MCF 10A (cell line): ENCODE measurements around the gene CCDC9B. TPM values are rescaled to one million over a fixed set of nuclear protein-coding genes. Genes with fewer than 3 reads are reported as not detected.

Experiments used
- BruUV-seq: library from RNA; stranded (reverse); fragments of 400-500 nt; replicated peaks from 2 replicates; lab custom pipeline; 2021; lab: Mats Ljungman, UMichigan
- CTCF ChIA-PET: fragments of 300-600 bp; sonication (Branson Sonifier 250); formaldehyde crosslinking; extraction: SDS; loops from one replicate; lab custom pipeline; 2021; ENCODE audit warnings: antibody characterized with exemption, inconsistent platforms; lab: Yijun Ruan, JAX
- POLR2A ChIA-PET: fragments of 300-600, 350-650 bp; sonication (Branson Sonifier 250); formaldehyde crosslinking; extraction: SDS; loops from one replicate; lab custom pipeline; 2020; ENCODE audit warnings: antibody characterized with exemption, inconsistent platforms; lab: Yijun Ruan, JAX
- DNase-seq: peaks from one replicate; pipeline ENCODE4 v3.0.0-alpha.2; 2018; ENCODE audit not compliant: unreplicated experiment
- H3K27ac Mint-ChIP-seq: one replicate; pipeline ENCODE4 v1.8.0; 2022; ENCODE audit warnings: mild to moderate bottlenecking, low read depth, mixed read lengths; ENCODE audit not compliant: unreplicated experiment
- H3K27me3 Mint-ChIP-seq: one replicate; pipeline ENCODE4 v1.8.0; 2022; ENCODE audit warnings: mixed read lengths; ENCODE audit not compliant: insufficient read depth, unreplicated experiment
- H3K36me3 Mint-ChIP-seq: one replicate; pipeline ENCODE4 v1.8.0; 2022; ENCODE audit warnings: mild to moderate bottlenecking, moderate library complexity, mixed read lengths; ENCODE audit not compliant: insufficient read depth, unreplicated experiment
- H3K4me1 Mint-ChIP-seq: one replicate; pipeline ENCODE4 v1.8.0; 2022; ENCODE audit warnings: mixed read lengths; ENCODE audit not compliant: insufficient read depth, unreplicated experiment
- H3K4me3 Mint-ChIP-seq: one replicate; pipeline ENCODE4 v1.8.0; 2022; ENCODE audit warnings: mild to moderate bottlenecking, moderate library complexity, mixed read lengths; ENCODE audit not compliant: unreplicated experiment
- H3K9me3 Mint-ChIP-seq: one replicate; pipeline ENCODE4 v1.8.0; 2022; ENCODE audit warnings: mixed read lengths; ENCODE audit not compliant: unreplicated experiment
- intact Hi-C: fragments of 100-400 bp; cut with micrococcal nuclease; formaldehyde crosslinking; loops from 2 replicates; pipeline ENCODE4 v1.14.1; 2022
- total RNA-seq: library from RNA; stranded (reverse); gene quantifications from 2 replicates; pipeline ENCODE4 v1.2.3, GENCODE V29; 2022
- TF ChIP-seq, protein P1 (sequence below): fragments of 200-600 bp; IDR thresholded peaks from one replicate; pipeline ENCODE4 v1.8.0; 2022; ENCODE audit warnings: antibody characterized with exemption, mild to moderate bottlenecking; ENCODE audit not compliant: unreplicated experiment

Gene CCDC9B
- total RNA-seq, 1 experiment from 2014 or later = 36.0 TPM

DNA sequence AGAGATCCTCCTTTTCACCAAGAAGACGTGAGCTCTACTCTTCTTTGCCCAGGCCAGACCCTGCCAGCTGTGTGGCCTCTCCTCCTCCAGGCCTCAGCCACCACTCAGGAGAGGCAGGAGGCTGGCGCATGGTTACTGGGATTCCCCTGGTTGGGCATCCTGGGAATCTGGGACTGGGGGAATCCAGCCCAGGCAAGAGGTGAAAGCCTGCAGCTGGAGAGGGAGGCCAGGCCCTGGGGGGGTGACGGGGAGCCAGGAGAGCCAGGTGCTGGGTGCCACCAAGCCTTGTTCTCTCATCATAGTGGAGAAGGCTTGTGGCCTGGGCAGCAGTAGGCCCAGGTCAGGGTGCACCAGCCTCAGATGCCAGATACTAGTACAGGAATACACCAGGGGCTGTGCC, 6.2 kb downstream of the CCDC9B start:
- no peak overlapping the region for H3K27ac Mint-ChIP-seq
- CTCF ChIA-PET = interaction anchor here (0.5 to 12.1 kb wide), 7 partner anchors 6 to 217 kb away, joined by 3 to 179 read pairs (median 3); no protein-coding TSS in a partner anchor
- intact Hi-C loops = no loop called here

DNA sequence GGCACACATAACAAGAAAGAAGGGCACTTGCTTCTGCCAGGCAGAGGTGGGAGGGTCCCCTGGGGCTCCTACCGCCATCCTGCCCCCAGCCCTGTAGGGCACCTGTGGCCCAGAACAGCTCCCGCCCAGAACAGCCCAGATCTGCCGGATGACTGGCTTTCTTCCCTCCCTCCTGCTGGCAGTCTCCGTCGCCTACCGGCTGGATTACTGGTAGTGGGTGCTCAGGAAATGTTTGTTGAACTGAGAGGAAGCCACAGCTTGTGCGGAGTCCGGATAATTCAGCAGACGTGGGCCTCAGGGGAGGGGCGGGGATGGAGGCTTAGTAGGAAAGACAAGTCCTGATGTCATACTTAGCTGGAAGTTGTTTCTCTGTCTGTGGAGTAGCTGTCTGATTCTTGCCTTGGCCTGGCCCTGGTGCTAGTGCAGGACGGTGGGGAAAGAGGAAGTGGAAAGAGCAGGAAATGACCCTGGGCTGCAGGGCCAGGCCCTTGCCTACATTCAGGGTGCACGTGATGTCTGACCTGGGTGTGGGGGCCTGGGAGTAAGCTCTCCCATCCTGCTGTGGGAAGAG, 6.7 kb downstream of the CCDC9B start:
- BruUV-seq = no TSS peak
- intact Hi-C loops = no loop called here
- CTCF ChIA-PET = interaction anchor here (0.5 to 12.1 kb wide), 4 partner anchors 11 to 188 kb away, joined by 3 to 179 read pairs (median 3); no protein-coding TSS in a partner anchor
- POLR2A ChIA-PET = interaction anchor here (0.6 to 0.8 kb wide), 3 partner anchors 51 to 310 kb away, joined by 3 to 4 read pairs (median 3); partner anchors contain the start of gene ANKRD63
- Mint-ChIP-seq H3K9me3 (no peaks in the 10 kb centered on the region), H3K36me3 (peaks cover 27% of the 10 kb centered on the region), H3K27me3 (no peaks in the 10 kb centered on the region), H3K4me3 (no peak overlapping the region), H3K4me1 (peaks cover 30% of the 10 kb centered on the region), H3K27ac (no peak overlapping the region)
- DNase-seq = no peak
- TF ChIP-seq, protein P1, sequence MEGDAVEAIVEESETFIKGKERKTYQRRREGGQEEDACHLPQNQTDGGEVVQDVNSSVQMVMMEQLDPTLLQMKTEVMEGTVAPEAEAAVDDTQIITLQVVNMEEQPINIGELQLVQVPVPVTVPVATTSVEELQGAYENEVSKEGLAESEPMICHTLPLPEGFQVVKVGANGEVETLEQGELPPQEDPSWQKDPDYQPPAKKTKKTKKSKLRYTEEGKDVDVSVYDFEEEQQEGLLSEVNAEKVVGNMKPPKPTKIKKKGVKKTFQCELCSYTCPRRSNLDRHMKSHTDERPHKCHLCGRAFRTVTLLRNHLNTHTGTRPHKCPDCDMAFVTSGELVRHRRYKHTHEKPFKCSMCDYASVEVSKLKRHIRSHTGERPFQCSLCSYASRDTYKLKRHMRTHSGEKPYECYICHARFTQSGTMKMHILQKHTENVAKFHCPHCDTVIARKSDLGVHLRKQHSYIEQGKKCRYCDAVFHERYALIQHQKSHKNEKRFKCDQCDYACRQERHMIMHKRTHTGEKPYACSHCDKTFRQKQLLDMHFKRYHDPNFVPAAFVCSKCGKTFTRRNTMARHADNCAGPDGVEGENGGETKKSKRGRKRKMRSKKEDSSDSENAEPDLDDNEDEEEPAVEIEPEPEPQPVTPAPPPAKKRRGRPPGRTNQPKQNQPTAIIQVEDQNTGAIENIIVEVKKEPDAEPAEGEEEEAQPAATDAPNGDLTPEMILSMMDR = no peak

More for the DNA sequence above, 6.2 kb downstream of the CCDC9B start:
- POLR2A ChIA-PET = interaction anchor here (1.1 kb wide), 1 partner anchor 9 kb away, joined by 3 read pairs; no protein-coding TSS in a partner anchor
- BruUV-seq = no TSS peak
- no peaks in the 10 kb centered on the region for H3K27me3 Mint-ChIP-seq
- no peak overlapping the region for H3K4me3 Mint-ChIP-seq
- H3K9me3 Mint-ChIP-seq = no peaks in the 10 kb centered on the region
- DNase-seq = no peak
- H3K4me1 Mint-ChIP-seq = peaks cover 34% of the 10 kb centered on the region
- H3K36me3 Mint-ChIP-seq = peaks cover 27% of the 10 kb centered on the region
- TF ChIP-seq, protein P1 = no peak

DNA sequence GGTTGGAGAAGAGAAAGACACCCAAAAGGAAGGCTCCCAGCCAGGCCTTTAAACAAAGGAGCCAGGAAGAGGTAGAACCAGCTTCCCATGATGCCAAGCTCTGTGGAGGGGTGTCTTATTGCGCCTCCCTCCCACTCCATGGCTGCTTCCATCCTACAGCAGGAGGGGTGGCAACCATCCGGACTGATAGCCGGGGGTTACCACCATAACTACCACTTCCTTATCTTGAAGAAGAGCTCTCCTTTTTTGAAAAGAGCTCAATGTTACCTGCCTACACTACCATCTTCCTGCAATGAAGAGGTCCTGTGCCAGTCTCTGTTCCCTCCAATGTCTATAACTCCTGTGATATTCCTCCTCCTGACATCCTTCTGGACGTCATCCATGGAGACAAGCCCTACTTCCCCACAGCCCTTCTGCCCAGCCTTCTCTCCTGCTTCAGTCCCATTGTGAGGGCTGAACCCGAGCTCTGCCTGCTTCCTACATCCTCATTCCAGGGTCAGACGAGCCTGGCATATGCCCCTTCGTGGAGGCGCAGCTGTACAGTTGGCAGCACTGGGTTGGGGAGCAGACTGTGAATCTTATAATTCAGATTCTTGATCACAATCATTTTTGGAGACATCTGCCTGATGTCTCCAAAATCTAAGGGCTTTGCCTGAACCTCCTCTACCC, 8.5 kb downstream of the CCDC9B start:
- ChIA-PET POLR2A (no interaction called here), CTCF (interaction anchor here (0.6 to 7.5 kb wide), 8 partner anchors 6 to 88 kb away, joined by 3 to 105 read pairs (median 4); partner anchors contain the start of genes CCDC9B and IVD)
- Mint-ChIP-seq H3K27me3 (no peaks in the 10 kb centered on the region), H3K36me3 (peaks cover 27% of the 10 kb centered on the region), H3K4me1 (peaks cover 35% of the 10 kb centered on the region), H3K27ac (peak overlapping the region; percentile 36), H3K9me3 (no peaks in the 10 kb centered on the region), H3K4me3 (no peak overlapping the region)
- BruUV-seq = no TSS peak
- no peak for DNase-seq
- intact Hi-C loops = no loop called here
- TF ChIP-seq, protein P1 = no peak

DNA sequence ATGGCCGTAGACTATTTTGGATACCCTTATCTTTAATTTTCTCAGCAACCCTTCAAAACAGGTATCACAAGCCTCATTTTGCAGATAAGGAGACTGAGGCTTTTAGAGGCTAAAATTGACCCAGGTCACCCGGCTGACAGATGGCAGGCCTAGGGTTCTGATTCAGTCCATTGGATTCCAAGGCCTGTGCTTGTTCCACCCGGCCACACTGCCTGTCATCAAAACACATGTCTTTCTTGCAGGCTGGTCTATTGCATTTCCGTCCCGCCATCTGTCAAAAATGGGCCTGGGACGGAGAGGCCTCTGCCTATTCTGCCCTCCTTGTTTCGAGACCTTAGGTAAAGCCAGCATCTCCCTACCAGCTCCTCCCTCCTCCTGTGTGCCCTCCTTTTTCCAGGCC, 9.1 kb downstream of the CCDC9B start:
- no peak overlapping the region for H3K27ac Mint-ChIP-seq
- CTCF ChIA-PET = interaction anchor here (0.6 to 7.5 kb wide), 7 partner anchors 7 to 123 kb away, joined by 3 to 105 read pairs (median 4); partner anchors contain the start of gene CCDC9B
- POLR2A ChIA-PET = interaction anchor here (1.5 kb wide), 1 partner anchor 8 kb away, joined by 7 read pairs; the partner anchor contains the start of gene CCDC9B

More for the DNA sequence above, 9.1 kb downstream of the CCDC9B start:
- peaks cover 39% of the 10 kb centered on the region for H3K4me1 Mint-ChIP-seq
- H3K27me3 Mint-ChIP-seq = no peaks in the 10 kb centered on the region
- H3K36me3 Mint-ChIP-seq = peaks cover 27% of the 10 kb centered on the region
- intact Hi-C loops = no loop called here
- H3K4me3 Mint-ChIP-seq = no peak overlapping the region
- TF ChIP-seq, protein P1 = no peak
- BruUV-seq = no TSS peak
- DNase-seq = no peak
- H3K9me3 Mint-ChIP-seq = no peaks in the 10 kb centered on the region
